Bronchial epithelial cell (primary cell): ENCODE measurements around the gene ADARB2. TPM values are rescaled to one million over a fixed set of nuclear protein-coding genes. Genes with fewer than 3 reads are reported as not detected.
"Not testable (repeated sequence)": the region's sequence is repeated elsewhere in the genome, so short reads cannot be mapped to it uniquely, and the experiment has no call there.

Source experiments
- DNase-seq: peaks from one replicate; pipeline ENCODE4 v3.0.0-alpha.2; 2010; ENCODE audit warnings: low read depth
- FAIRE-seq: peaks from 2 replicates; lab custom pipeline; 2011; peaks lifted over from hg19 to GRCh38; lab: Jason Lieb, UNC
- H3K27me3 ChIP-seq: 2 replicates; pipeline ENCODE4 v1.5.1; 2011; ENCODE audit warnings: low read length; ENCODE audit not compliant: control insufficient read depth, insufficient read depth
- H3K36me3 ChIP-seq: 2 replicates; pipeline ENCODE4 v1.5.1; 2011; ENCODE audit warnings: low read length; ENCODE audit not compliant: control insufficient read depth, insufficient read depth
- H3K4me3 ChIP-seq: 2 replicates; pipeline ENCODE4 v1.5.1; 2011; ENCODE audit warnings: mild to moderate bottlenecking, low read depth, low read length, control low read depth
- CTCF ChIP-seq: IDR thresholded peaks from 2 replicates; pipeline ENCODE4 v1.5.1; 2011; ENCODE audit warnings: mild to moderate bottlenecking, moderate library complexity, low read length, control low read depth, inconsistent platforms; ENCODE audit not compliant: insufficient read depth, severe bottlenecking
- total RNA-seq: library from RNA; depleted of rRNA; stranded (reverse); fragments of >200 nt; gene quantifications from 2 replicates; pipeline ENCODE4 v1.2.1, GENCODE V29; 2014

Gene ADARB2
- total RNA-seq, 1 donor from 2014 or later = not detected

- Histone ChIP-seq H3K36me3 (no peaks in the 10 kb centered on the region), H3K27me3 (no peaks in the 10 kb centered on the region), H3K4me3 (no peak overlapping the region)
- DNase-seq (no peak), FAIRE-seq (no peak)
- no peak for TF ChIP-seq CTCF
Measured at GRCh38 chr10:1344408-1344807, 392.9 kb downstream of the ADARB2 start.

- TF ChIP-seq CTCF = no peak
- Histone ChIP-seq H3K27me3 (no peaks in the 10 kb centered on the region), H3K4me3 (no peak overlapping the region), H3K36me3 (no peaks in the 10 kb centered on the region)
- FAIRE-seq (no peak), DNase-seq (no peak)
Measured at GRCh38 chr10:1343176-1343575, 394.1 kb downstream of the ADARB2 start.

GRCh38 chr10:1341052-1341451 lies 396.3 kb downstream of the ADARB2 start:
- not testable (repeated sequence) for FAIRE-seq, H3K4me3 ChIP-seq, H3K27me3 ChIP-seq, DNase-seq, H3K36me3 ChIP-seq

- no peak for TF ChIP-seq CTCF
- no peak for DNase-seq
Measured at GRCh38 chr10:1339396-1339795, 397.9 kb downstream of the ADARB2 start.

DNA sequence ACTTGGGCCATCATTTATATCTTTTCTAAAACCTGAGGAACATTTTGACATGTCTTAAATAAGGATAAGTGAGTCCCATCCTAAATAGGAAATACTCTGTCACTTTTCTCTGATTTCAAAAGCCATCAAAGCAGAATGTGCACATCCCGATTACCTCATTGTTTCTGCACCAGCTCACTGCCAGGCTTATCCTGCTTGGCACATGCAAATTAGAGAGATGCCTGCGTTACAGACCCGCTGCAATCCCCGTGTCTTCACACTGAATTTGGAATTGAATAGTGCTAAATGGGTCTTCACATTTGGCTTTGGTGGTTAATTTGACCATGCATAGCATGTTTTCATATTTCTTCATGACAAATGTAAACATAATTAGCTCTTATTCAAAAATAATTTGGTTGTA lies 401.7 kb downstream of the ADARB2 start:
- DNase-seq = no peak
- Histone ChIP-seq H3K4me3 (no peak overlapping the region), H3K27me3 (no peaks in the 10 kb centered on the region), H3K36me3 (no peaks in the 10 kb centered on the region)
- no peak for FAIRE-seq
- no peak for TF ChIP-seq CTCF

More at GRCh38 chr10:1339396-1339795, 397.9 kb downstream of the ADARB2 start:
- H3K4me3 ChIP-seq = no peak overlapping the region
- no peaks in the 10 kb centered on the region for H3K36me3 ChIP-seq
- no peaks in the 10 kb centered on the region for H3K27me3 ChIP-seq
- no peak for FAIRE-seq

DNA sequence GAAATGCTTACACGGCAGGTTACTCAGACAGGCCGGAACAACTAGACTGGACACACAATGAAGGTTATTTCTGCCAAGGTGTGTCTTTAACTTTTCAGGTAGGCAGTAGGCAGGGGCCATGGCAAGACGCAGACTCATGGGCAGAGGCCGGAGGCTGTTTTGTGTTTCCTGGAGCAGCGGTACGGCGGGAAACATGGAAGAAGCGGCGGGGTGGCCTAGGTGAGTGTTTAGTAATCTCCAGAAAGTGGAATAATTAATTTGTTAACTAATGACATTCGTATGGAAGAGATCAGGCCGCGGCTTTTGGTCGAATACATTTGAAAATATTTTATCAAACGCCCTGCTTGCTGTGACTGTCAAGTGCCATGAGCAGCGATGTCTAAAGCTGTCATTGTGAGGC lies 403.3 kb downstream of the ADARB2 start:
- H3K4me3 ChIP-seq = no peak overlapping the region
- H3K27me3 ChIP-seq = no peaks in the 10 kb centered on the region
- DNase-seq (no peak), FAIRE-seq (no peak)
- H3K36me3 ChIP-seq = no peaks in the 10 kb centered on the region
- TF ChIP-seq CTCF = no peak
